GF-D8 (cell line): ENCODE measurements around the gene MTCL3.

Experiments used
- DNase-seq: peaks from one replicate; lab custom pipeline; 2025; lab: John Stamatoyannopoulos, UW

Gene MTCL3

DNA sequence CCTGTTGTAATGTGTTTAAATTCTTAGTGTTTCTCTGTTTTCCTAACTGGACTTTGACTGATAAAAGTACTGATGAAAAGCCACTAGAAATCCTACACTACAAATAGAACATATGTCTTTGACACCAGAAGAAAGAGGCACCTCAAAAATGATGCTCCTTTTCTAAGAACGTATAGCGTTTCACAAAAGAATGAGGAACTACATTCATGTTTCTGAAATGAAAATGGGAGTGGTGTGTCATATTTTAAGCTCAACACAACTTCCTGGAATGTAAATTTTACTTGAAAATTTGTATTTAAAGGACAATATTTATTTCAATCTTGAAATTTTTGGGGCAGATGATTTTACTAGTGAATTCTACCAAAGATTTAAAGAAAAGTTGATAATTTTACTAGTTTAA is 95.2 kb downstream of the MTCL3 start:
- no peak for DNase-seq
